ENCODE results near the gene TBL1XR1.

DNA sequence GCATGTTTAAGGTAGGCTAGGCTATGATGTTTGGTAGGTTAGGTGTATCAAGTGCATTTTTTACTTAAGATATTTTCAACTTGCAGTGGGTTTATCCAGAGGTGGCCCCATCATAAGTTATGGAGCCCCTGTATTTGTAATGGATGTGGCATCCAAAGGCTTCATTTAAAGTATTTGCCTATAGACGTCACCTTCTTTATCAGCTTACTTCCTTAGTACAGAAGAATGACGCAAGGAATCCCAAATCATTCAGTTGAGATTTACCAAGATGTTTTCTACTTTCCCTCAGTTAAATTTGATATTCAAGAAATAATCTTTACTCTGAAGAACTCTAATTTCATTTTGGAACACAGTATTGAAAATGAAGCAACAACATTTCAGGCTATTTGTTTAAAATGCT, 201.3 kb downstream of the TBL1XR1 start:
- no peak for TF ChIP-seq POLR2A (IDR thresholded peaks at IDR 0.05; ENCODE audit: low read length)
- no peak for TF ChIP-seq GATA1 (IDR thresholded peaks at IDR 0.05; ENCODE audit: low read depth, low read length)
